HL-60/S4 (cell line): Measurements from ENCODE around the gene IGSF21.

Experiments
- in situ Hi-C: fragments of 300-500 bp; cut with MboI; formaldehyde crosslinking; loops from 2 replicates; pipeline ENCODE4 v1.14.3; 2022; ENCODE audit warnings: low sequenced_read_pairs

The IGSF21 gene

GRCh38 chr1:18174037-18174436 lies 66.4 kb downstream of the IGSF21 start:
- in situ Hi-C loops = no loop called here

- in situ Hi-C loops = no loop called here
These were observed 67.5 kb downstream of the IGSF21 start for GRCh38 chr1:18175051-18175450.

- in situ Hi-C loops = no loop called here
These were observed 68.2 kb downstream of the IGSF21 start for GRCh38 chr1:18175530-18176377.

- in situ Hi-C loops = no loop called here
These were observed 69.0 kb downstream of the IGSF21 start for GRCh38 chr1:18176619-18177018.

- in situ Hi-C loops = no loop called here
These were observed 70.5 kb downstream of the IGSF21 start for GRCh38 chr1:18178111-18178510.

- in situ Hi-C loops = no loop called here
These were observed 71.4 kb downstream of the IGSF21 start for GRCh38 chr1:18179009-18179408.

- in situ Hi-C loops = no loop called here
These were observed 75.0 kb downstream of the IGSF21 start for GRCh38 chr1:18182398-18183160.

GRCh38 chr1:18183533-18183932 lies 75.9 kb downstream of the IGSF21 start:
- in situ Hi-C loops = no loop called here

- in situ Hi-C loops = no loop called here
These were observed 79.5 kb downstream of the IGSF21 start for GRCh38 chr1:18187054-18187453.

GRCh38 chr1:18188820-18189517 lies 81.4 kb downstream of the IGSF21 start:
- in situ Hi-C loops = no loop called here

- in situ Hi-C loops = no loop called here
These were observed 83.0 kb downstream of the IGSF21 start for GRCh38 chr1:18190598-18190997.

- in situ Hi-C loops = no loop called here
These were observed 83.4 kb downstream of the IGSF21 start for GRCh38 chr1:18191037-18191436.

GRCh38 chr1:18191481-18192155 lies 84.0 kb downstream of the IGSF21 start:
- in situ Hi-C loops = no loop called here

GRCh38 chr1:18192182-18192581 lies 84.6 kb downstream of the IGSF21 start:
- in situ Hi-C loops = no loop called here

GRCh38 chr1:18192974-18193373 lies 85.4 kb downstream of the IGSF21 start:
- in situ Hi-C loops = no loop called here

GRCh38 chr1:18197299-18197698 lies 89.7 kb downstream of the IGSF21 start:
- in situ Hi-C loops = no loop called here

- in situ Hi-C loops = no loop called here
These were observed 90.7 kb downstream of the IGSF21 start for GRCh38 chr1:18198260-18198659.

GRCh38 chr1:18199462-18199861 lies 91.9 kb downstream of the IGSF21 start:
- in situ Hi-C loops = no loop called here

GRCh38 chr1:18200136-18200717 lies 92.6 kb downstream of the IGSF21 start:
- in situ Hi-C loops = no loop called here

GRCh38 chr1:18200918-18201317 lies 93.3 kb downstream of the IGSF21 start:
- in situ Hi-C loops = no loop called here
